ENCODE data around the gene ITSN2. TPM values are rescaled to one million over a fixed set of nuclear protein-coding genes. Genes with fewer than 3 reads are reported as not detected.

ITSN2 gene
- total and polyA plus RNA-seq, 2 of the 8 experiments (the other 6 are each of a cell fraction or from before 2014, with no cell fraction given) = 9.3 to 17.0 TPM

DNA sequence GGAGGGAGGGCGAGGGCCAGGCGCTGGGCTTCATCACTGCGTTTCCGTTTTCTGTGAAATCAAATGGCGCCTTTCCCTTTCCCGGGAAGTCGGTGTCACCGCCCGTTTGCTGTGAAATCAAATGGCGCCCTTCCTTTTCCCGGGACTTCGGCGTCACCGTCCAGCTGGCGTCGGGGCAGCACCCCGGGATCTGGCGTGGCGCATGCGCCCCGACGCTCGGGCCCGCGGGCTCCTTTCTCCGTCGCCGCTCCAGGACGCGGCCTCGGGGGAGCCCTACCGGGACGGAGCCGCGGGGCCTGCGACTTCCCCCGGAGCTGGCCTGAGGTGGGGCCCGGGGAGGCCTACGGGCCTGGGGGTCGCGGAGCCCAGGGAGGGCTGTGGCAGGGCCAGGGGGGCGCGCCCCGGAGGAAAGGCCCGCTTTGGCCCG is 185.5 kb downstream of the ITSN2 start, which contains the start of gene FAM228A (continued):
- TF ChIP-seq, protein P1, sequence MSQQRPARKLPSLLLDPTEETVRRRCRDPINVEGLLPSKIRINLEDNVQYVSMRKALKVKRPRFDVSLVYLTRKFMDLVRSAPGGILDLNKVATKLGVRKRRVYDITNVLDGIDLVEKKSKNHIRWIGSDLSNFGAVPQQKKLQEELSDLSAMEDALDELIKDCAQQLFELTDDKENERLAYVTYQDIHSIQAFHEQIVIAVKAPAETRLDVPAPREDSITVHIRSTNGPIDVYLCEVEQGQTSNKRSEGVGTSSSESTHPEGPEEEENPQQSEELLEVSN (IDR thresholded peaks at IDR 0.05) = no peak
- TF ChIP-seq POLR2A (IDR thresholded peaks at IDR 0.05; ENCODE audit: control extremely low read depth in 1 of 2, low read depth in 2 of 2, low read length in 2 of 2) (no peak), ASH2L (IDR thresholded peaks at IDR 0.05; ENCODE audit: low read length) (no peak)

Measured in H1 (cell line).